Measurements from ENCODE around the gene KNCN.
A peak's percentile ranks its signal among the peaks of the same experiment; 100 is the strongest.

Gene KNCN

GRCh38 chr1:46554236-46554596 is 2.8 kb upstream of the KNCN start:
- no peak for TF ChIP-seq CTCF (IDR thresholded peaks at IDR 0.05; ENCODE audit: low read depth, low read length, missing control alignments)
- no peak for DNase-seq (ENCODE audit: extremely low read depth, low read depth)

GRCh38 chr1:46553506-46553905 is 2.1 kb upstream of the KNCN start:
- TF ChIP-seq CTCF (IDR thresholded peaks at IDR 0.05; ENCODE audit: low read depth, low read length, missing control alignments) = peak; percentile 14
- H3K4me3 ChIP-seq (replicated peaks; ENCODE audit: low read depth, low read length) = no peak overlapping the region
- no peak for DNase-seq (ENCODE audit: extremely low read depth, low read depth)

More at GRCh38 chr1:46554236-46554596, 2.8 kb upstream of the KNCN start:
- no peak overlapping the region for H3K4me3 ChIP-seq (replicated peaks; ENCODE audit: low read depth, low read length)

GRCh38 chr1:46552357-46553237 is 1.1 kb upstream of the KNCN start:
- no peak for TF ChIP-seq CTCF (IDR thresholded peaks at IDR 0.05; ENCODE audit: low read depth, low read length, missing control alignments)
- no peak for DNase-seq (ENCODE audit: extremely low read depth, low read depth)
- H3K4me3 ChIP-seq (replicated peaks; ENCODE audit: low read depth, low read length) = no peak overlapping the region

GRCh38 chr1:46550751-46551231 is 656 bp downstream of the KNCN start:
- no peak for DNase-seq (ENCODE audit: extremely low read depth, low read depth)
- no peak overlapping the region for H3K4me3 ChIP-seq (replicated peaks; ENCODE audit: low read depth, low read length)
- no peak for TF ChIP-seq CTCF (IDR thresholded peaks at IDR 0.05; ENCODE audit: low read depth, low read length, missing control alignments)

- no peak for TF ChIP-seq CTCF (IDR thresholded peaks at IDR 0.05; ENCODE audit: low read depth, low read length, missing control alignments)
- DNase-seq (ENCODE audit: extremely low read depth, low read depth) = no peak
- H3K4me3 ChIP-seq (replicated peaks; ENCODE audit: low read depth, low read length) = no peak overlapping the region
Observed at GRCh38 chr1:46549697-46550681, 1.5 kb downstream of the KNCN start.

GRCh38 chr1:46547481-46548383 is 3.7 kb downstream of the KNCN start:
- peak; percentile 45 for TF ChIP-seq CTCF (IDR thresholded peaks at IDR 0.05; ENCODE audit: low read depth, low read length, missing control alignments)
- no peak overlapping the region for H3K4me3 ChIP-seq (replicated peaks; ENCODE audit: low read depth, low read length)
- DNase-seq (ENCODE audit: extremely low read depth, low read depth) = no peak

All from HFF-Myc (cell line).